Measurements from ENCODE around the gene MS4A6E. TPM values are rescaled to one million over a fixed set of nuclear protein-coding genes. Genes with fewer than 3 reads are reported as not detected.

Gene MS4A6E
- polyA plus RNA-seq, 1 of the 3 experiments (the other 2 are of a cell fraction), result not detected

DNA sequence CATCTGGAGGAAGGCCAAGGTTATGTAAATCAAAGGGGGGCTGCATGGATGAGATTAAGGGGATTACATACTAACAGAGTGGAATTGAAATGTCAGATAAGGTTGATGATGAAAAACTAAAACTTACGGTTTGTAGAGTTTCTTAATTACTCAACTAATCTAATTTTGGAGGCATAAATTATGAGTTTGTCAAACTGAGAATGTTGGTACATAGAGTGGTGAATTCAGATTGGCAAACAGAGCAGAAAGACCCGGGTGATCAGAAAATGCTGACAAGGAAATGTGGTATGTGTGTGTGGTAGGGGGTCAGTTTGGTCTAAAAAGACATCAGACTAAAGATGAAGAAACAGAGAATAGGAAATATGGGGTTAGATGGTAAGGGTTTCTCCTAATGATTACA, 11.0 kb downstream of the MS4A6E start:
- Histone ChIP-seq H2AFZ (ENCODE audit: low read depth) (no peak overlapping the region), H3F3A (replicated peaks; ENCODE audit: insufficient read depth) (no peaks in the 10 kb centered on the region), H3K4me2 (no peak overlapping the region), H3K79me2 (ENCODE audit: insufficient read depth) (no peaks in the 10 kb centered on the region), H3K27ac (ENCODE audit: low read depth in 2 of 2, low read length in 1 of 2) (no peak overlapping the region), H4K20me1 (ENCODE audit: insufficient read depth) (no peaks in the 10 kb centered on the region), H3K9ac (no peak overlapping the region), H3K9me2 (no peaks in the 10 kb centered on the region), H3K36me3 (replicated peaks in 1 of 2; ENCODE audit: control insufficient read depth in 1 of 2, insufficient read depth in 2 of 2, low read length in 1 of 2) (no peaks in the 10 kb centered on the region), H3K4me1 (ENCODE audit: control insufficient read depth in 1 of 2, insufficient read depth in 2 of 2, low read depth in 1 of 2, low read length in 1 of 2) (no peaks in the 10 kb centered on the region), H3K9me3 (no peaks in the 10 kb centered on the region), H3K27me3 (ENCODE audit: insufficient read depth) (no peaks in the 10 kb centered on the region), H3K4me3 (ENCODE audit: low read depth in 2 of 2, low read length in 1 of 2) (no peak overlapping the region)
- POLR2A ChIA-PET, result no interaction called here
- DNase-seq, result no peak
- TF ChIP-seq SMC3 (IDR thresholded peaks at IDR 0.05; ENCODE audit: low read depth, low read length) (no peak), TCF12 (IDR thresholded peaks at IDR 0.05) (no peak), MXI1 (IDR thresholded peaks at IDR 0.05; ENCODE audit: low read depth, low read length) (no peak), TAF1 (IDR thresholded peaks at IDR 0.05; ENCODE audit: borderline replicate concordance, low read depth, low read length) (no peak), MAX (IDR thresholded peaks at IDR 0.05; ENCODE audit: low read depth) (no peak), FOXJ3 (CRISPR knock-in tag; IDR thresholded peaks at IDR 0.05) (no peak), POLR2AphosphoS5 (IDR thresholded peaks at IDR 0.05; ENCODE audit: low read depth, low read length) (no peak), EP300 (IDR thresholded peaks at IDR 0.05; ENCODE audit: borderline replicate concordance in 1 of 2, low read depth in 1 of 2, low read length in 1 of 2) (no peak), RAD21 (IDR thresholded peaks at IDR 0.05; ENCODE audit: low read length) (no peak)
- TF ChIP-seq, protein P1, sequence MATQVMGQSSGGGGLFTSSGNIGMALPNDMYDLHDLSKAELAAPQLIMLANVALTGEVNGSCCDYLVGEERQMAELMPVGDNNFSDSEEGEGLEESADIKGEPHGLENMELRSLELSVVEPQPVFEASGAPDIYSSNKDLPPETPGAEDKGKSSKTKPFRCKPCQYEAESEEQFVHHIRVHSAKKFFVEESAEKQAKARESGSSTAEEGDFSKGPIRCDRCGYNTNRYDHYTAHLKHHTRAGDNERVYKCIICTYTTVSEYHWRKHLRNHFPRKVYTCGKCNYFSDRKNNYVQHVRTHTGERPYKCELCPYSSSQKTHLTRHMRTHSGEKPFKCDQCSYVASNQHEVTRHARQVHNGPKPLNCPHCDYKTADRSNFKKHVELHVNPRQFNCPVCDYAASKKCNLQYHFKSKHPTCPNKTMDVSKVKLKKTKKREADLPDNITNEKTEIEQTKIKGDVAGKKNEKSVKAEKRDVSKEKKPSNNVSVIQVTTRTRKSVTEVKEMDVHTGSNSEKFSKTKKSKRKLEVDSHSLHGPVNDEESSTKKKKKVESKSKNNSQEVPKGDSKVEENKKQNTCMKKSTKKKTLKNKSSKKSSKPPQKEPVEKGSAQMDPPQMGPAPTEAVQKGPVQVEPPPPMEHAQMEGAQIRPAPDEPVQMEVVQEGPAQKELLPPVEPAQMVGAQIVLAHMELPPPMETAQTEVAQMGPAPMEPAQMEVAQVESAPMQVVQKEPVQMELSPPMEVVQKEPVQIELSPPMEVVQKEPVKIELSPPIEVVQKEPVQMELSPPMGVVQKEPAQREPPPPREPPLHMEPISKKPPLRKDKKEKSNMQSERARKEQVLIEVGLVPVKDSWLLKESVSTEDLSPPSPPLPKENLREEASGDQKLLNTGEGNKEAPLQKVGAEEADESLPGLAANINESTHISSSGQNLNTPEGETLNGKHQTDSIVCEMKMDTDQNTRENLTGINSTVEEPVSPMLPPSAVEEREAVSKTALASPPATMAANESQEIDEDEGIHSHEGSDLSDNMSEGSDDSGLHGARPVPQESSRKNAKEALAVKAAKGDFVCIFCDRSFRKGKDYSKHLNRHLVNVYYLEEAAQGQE (IDR thresholded peaks at IDR 0.05; ENCODE audit: low read depth, low read length), result no peak
- CTCF ChIA-PET, result no interaction called here
- WGBS (ENCODE audit: low lambda C conversion rate), result 0% methylated on average over 2 of the region's 2 CpGs

DNA sequence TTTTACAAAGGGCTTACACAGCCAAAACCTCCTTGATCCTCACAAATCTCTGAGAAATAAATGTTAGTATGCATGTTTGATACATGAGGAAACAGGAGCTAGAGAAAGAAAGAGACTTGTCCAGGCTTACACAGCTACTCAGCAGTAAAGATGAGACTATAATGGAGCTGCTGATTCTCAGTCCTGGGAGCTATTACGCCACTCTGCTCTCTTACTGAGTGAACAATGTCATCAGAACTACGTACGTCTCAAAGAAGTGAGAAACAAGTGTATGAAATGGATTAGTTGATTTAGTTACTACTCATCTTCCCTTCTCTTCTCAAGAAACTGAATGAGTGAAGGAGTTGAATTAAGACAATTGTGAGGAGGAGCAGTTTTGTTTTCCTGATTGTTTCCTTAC, 12.3 kb downstream of the MS4A6E start:
- no peaks in the 10 kb centered on the region for H3K79me2 ChIP-seq (ENCODE audit: insufficient read depth)
- 4% methylated on average over 3 of the region's 3 CpGs for WGBS (ENCODE audit: low lambda C conversion rate)
- H3K4me3 ChIP-seq (ENCODE audit: low read depth in 2 of 2, low read length in 1 of 2), result no peak overlapping the region
- CTCF ChIA-PET, result no interaction called here
- H3K27me3 ChIP-seq (ENCODE audit: insufficient read depth), result no peaks in the 10 kb centered on the region
- no peak for DNase-seq
- no peaks in the 10 kb centered on the region for H3K9me3 ChIP-seq
- H3K4me2 ChIP-seq, result no peak overlapping the region
- no peaks in the 10 kb centered on the region for H3K4me1 ChIP-seq (ENCODE audit: control insufficient read depth in 1 of 2, insufficient read depth in 2 of 2, low read depth in 1 of 2, low read length in 1 of 2)
- no peak overlapping the region for H3K27ac ChIP-seq (ENCODE audit: low read depth in 2 of 2, low read length in 1 of 2)
- H3K9me2 ChIP-seq, result no peaks in the 10 kb centered on the region
- H4K20me1 ChIP-seq (ENCODE audit: insufficient read depth), result no peaks in the 10 kb centered on the region
- no peaks in the 10 kb centered on the region for H3F3A ChIP-seq (replicated peaks; ENCODE audit: insufficient read depth)
- H3K36me3 ChIP-seq (replicated peaks in 1 of 2; ENCODE audit: control insufficient read depth in 1 of 2, insufficient read depth in 2 of 2, low read length in 1 of 2), result no peaks in the 10 kb centered on the region
- H2AFZ ChIP-seq (ENCODE audit: low read depth), result no peak overlapping the region
- POLR2A ChIA-PET, result no interaction called here
- H3K9ac ChIP-seq, result no peak overlapping the region
- TF ChIP-seq RXRA (IDR thresholded peaks at IDR 0.05; ENCODE audit: borderline replicate concordance, low read depth) (no peak), MXI1 (IDR thresholded peaks at IDR 0.05; ENCODE audit: low read depth, low read length) (no peak), ELF1 (IDR thresholded peaks at IDR 0.05) (no peak), GABPA (IDR thresholded peaks at IDR 0.05; ENCODE audit: low read depth) (no peak), USF1 (IDR thresholded peaks at IDR 0.05; ENCODE audit: borderline replicate concordance, low read depth) (no peak), EZH2phosphoT487 (IDR thresholded peaks at IDR 0.05; ENCODE audit: borderline replicate concordance, low read depth) (no peak), TCF12 (IDR thresholded peaks at IDR 0.05) (no peak), RAD21 (IDR thresholded peaks at IDR 0.05; ENCODE audit: low read length) (no peak), NFIC (IDR thresholded peaks at IDR 0.05; ENCODE audit: borderline replicate concordance) (no peak), FOSL2 (IDR thresholded peaks at IDR 0.05; ENCODE audit: borderline replicate concordance, low read depth) (no peak), YY1 (IDR thresholded peaks at IDR 0.05; ENCODE audit: low read depth) (no peak), IRF3 (IDR thresholded peaks at IDR 0.05; ENCODE audit: low read depth, low read length) (no peak), FOXJ3 (CRISPR knock-in tag; IDR thresholded peaks at IDR 0.05) (no peak), GATA2 (CRISPR knock-in tag; IDR thresholded peaks at IDR 0.05) (no peak), RCOR1 (IDR thresholded peaks at IDR 0.05; ENCODE audit: low read length) (no peak), MEF2A (IDR thresholded peaks at IDR 0.05; ENCODE audit: borderline replicate concordance, low read depth) (no peak)
- TF ChIP-seq, protein P2, sequence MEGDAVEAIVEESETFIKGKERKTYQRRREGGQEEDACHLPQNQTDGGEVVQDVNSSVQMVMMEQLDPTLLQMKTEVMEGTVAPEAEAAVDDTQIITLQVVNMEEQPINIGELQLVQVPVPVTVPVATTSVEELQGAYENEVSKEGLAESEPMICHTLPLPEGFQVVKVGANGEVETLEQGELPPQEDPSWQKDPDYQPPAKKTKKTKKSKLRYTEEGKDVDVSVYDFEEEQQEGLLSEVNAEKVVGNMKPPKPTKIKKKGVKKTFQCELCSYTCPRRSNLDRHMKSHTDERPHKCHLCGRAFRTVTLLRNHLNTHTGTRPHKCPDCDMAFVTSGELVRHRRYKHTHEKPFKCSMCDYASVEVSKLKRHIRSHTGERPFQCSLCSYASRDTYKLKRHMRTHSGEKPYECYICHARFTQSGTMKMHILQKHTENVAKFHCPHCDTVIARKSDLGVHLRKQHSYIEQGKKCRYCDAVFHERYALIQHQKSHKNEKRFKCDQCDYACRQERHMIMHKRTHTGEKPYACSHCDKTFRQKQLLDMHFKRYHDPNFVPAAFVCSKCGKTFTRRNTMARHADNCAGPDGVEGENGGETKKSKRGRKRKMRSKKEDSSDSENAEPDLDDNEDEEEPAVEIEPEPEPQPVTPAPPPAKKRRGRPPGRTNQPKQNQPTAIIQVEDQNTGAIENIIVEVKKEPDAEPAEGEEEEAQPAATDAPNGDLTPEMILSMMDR (IDR thresholded peaks at IDR 0.05), result no peak
